ENCODE measurements around the gene CDC7.

Gene CDC7

DNA sequence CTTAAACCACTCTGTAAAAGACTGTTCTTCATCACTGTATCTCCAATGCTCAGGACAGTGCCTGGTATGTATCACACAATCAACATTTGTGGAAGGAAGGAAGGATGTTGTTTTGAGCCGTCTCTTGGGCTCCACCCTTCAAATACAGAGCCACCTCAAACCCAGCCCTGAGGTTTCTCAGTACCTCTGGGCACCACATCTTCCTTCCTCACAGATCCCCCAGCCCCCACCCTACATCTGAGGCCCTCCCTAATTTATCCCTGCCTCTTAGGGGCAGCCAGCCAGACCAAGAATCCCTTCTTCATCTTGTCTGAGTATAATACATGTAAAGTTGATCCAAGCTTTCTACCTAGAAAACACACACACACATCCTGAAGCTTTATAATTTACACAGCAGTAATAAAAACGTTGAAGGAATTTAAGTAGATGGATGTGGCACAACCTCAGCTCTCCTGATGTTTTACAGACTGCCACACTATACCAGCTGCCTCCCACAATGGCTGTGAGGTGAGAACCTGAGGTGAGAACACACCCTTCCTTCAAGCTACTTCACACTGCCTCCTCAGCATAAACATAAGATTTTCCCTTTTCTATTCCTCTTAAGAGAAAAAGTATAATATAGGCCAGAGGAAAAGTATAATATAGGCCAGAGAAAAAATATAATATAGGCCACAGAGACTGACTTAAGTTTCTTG, 48.5 kb downstream of the CDC7 start:
- no peak for DNase-seq

DNA sequence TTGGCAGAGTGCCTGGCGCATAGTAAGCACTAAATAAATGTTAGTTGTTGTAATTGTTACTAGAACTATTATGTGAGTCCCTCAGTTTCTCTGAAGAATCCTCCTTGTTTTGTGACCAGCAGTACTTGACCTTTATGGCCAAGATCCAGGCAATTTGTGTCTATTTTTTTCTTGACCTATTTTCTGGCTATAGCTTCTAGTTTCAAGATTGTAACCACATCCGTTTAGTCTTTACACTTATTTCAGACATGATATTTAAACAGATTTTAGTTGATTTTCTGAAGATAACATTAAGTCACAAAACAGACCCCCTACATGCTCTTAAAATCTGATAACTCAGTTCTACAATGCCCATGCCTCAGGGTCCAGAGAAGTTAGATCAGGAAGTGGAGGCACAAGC, 50.3 kb downstream of the CDC7 start:
- no peak for DNase-seq

DNA sequence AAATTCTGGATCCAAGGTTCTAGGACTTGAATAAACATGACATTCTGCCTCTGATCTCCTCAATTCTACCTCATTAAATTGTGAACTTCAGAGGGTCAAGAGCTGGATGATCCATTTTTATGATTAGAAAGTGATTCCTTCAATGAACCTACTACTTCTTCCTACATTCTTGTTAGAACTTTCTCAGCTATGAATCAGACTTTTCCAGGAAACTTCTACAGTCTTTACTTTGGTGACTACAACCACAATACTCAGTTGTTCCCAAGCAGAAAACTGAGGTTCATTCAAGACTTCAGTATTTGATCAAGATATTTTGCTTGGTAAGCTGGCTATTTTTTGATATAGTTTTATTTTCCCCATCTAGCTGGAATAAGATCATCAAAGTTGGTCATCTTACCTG, 51.4 kb downstream of the CDC7 start:
- no peak for DNase-seq

DNA sequence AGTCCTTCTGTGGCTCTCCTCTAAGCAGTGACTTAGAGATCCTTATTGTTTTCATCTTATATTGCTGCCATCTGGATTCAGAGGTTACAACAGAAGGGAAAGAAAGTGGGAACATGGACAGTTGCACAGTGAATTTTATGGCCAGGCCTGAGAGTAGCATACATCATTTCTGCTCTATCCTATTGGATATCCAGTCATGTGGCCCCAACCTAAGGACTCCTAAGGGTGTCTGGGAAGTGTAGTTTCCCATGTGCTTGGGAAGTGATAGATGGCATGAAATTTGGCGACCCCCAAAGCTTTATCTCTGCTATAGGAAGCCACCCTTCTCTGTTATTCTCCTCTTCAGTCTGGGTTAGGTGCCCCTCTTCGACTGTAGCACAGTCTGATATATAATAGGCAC, 51.9 kb downstream of the CDC7 start:
- no peak for DNase-seq

DNA sequence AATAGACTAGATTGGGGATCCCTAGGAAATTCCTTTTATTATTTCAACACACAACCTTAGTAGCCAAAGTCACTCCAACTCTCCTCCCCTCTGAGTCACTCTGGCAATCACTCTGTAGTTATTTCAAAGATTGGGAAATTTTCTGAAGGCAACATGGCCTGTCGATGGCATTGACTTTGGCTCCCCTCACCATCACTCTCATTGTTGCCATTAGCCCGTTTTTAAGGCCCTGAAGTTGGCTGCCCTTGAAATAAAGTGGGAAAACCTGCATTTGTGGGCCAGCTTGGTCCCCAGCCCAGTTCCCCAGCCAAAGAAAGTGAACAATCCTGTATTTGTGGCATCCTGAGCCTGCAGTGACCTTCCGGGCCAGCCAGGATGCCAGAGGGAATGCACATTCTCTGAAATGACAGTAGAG, 52.5 kb downstream of the CDC7 start:
- no peak for DNase-seq

DNA sequence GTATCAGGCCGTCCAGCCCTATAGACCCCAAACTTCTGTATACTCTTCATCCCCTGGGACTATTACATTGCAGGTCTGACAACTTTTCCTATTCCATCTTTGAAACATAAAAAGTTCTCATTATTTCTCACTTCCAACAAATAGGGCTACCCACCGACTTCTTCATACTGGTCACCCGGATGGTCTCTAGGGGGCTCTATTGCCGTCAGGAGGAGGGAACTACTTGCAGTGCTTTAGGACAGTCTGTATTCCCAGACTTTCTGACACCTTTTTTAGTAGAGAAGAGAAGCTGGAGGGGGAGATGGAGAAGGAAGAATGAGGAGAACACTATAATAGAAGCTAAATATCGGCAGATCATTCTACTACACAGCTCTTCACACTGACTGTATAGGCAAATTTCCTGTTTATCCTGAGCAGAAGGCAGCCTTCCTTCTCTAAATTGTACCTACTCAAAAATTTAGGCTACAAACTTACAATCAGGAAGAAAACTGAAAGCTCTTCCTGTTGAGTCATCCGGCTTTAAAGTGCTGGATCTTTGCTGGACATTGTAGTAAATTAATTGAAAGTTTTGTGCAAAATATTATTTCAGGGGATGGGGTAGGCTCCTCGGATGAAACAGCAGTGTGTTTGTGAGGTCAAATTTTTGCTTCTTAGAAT, 54.6 kb downstream of the CDC7 start:
- DNase-seq: no peak

DNA sequence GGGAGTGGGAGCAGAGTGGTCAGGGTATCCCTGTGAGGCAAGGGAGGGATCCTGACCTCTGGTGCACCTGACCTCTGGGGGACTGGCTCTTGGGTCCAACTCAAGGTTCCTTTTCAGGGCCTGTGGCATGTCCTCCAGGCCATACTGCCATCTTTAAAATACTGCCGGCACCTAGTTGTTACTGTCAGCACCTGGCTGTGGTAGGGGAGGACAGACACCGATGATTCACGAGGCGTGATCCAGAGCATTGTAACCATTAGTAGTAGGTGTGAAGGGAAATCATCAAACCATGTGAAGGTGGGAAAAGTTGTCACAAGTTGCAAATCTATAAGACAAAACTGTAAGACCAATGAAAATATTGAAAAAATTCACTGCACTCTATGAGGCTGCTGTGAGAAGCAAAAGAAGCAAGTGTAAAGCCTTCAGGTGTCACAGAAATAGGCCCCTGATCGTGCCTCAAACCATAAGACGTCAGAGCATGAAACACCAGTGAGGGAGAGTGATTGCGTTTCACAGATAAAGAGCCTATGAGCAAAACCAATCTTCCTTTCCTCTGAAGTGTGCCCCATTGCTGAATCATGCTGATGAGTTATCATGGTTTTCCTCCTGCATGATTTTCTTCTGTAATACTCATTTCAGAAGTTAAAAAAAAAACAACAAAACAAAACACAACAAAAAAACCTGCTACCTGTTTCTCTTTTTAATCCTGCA, 55.3 kb downstream of the CDC7 start:
- DNase-seq: no peak

DNA sequence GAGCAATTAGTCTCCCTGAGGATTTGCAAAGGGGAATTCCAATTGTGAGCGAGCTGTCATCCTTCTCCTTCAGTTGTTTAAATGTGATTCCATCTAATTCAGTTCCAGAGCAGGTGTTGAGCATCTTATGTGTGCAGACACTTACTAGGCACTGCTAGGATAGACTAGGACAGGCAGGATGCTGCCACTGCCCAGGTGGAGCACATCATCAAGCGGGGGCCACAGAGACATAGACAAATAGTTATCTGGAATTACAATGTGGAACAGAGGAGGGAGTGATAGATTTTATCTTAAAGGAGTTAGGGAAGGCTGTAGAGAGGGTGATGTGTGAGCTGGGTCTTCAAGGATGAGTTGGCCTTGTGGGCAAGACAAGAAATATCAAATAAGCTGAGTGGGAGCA, 55.9 kb downstream of the CDC7 start:
- DNase-seq: no peak

DNA sequence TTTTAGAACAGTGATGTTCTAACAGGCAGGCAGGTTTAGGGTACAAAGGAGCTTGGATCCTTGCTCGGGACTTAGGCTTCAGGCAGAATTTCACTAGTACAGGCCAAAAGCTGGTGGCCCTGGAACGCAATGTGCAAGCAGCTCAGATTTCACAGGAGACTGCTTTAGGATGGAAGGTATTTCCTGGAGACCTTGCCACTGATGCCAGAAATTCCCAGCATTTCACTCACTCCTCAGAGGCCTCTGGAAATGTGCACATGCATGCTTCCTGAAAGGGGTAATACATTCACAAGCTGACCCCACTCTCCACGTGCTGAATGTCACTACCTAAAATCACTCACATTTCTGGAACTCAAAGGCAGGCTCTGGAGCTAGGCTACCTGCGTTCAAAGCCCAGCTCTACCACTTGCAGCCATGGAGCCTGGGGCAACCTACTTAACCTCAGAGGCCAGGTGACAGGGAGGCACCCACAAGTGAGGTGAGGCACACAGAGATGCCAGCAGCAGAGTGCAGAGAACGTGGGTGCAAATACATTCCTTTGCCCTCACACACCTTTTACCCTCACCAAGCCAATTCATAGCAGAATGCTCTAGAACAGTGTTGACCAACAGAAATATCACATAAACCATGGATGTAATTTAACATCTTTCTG, 56.5 kb downstream of the CDC7 start:
- no peak for DNase-seq

DNA sequence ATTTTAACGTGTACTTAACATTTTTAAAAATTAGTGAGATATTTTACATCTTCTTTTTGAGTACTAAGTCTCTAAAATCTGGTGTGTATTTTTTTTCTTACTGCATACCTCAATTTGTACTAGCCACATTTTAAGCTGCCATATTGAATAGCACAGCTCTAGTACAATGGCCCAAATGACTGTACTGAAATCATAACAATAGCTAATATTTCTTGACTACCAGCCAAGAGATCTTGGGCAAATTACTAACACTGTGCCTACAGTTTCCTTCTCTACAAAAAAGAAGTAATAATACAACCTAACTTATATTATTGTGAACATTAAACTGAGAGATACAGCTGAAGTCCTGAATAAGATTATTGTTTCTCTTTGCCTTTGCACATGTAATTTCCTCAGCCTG, 57.2 kb downstream of the CDC7 start:
- DNase-seq: no peak

DNA sequence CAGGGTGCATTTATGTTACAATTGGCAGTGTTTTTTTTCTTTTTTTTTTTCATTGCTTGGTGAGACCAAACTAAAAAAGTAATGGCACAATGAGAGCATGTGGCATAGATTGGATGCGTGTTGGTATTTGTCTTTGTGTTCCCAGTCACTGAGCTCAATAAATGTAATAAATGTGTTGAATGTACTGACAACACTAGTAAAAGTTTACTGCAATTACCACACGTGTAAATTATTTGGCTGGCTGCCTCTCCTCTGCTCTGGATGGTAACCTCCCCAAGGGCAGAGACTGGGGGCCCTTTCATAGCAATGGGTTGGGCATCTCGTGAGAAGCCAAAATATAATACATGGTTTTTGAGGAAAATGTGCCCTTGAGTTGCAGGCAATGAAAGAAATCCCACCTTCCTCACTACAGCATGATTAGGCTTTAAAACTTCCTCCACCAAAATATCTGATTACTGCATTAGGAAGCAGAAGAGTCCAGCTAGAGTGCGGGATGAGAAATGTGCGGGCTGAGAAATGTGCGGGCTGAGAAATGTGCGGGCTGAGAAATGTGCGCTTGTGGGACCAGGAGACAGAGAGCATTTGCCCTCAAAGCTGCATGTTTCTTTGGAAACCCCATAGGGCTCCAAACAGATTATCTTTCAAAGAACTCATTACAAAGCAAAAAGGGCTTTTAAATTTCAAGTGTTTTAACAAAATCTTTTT, 58.5 kb downstream of the CDC7 start:
- DNase-seq: no peak

DNA sequence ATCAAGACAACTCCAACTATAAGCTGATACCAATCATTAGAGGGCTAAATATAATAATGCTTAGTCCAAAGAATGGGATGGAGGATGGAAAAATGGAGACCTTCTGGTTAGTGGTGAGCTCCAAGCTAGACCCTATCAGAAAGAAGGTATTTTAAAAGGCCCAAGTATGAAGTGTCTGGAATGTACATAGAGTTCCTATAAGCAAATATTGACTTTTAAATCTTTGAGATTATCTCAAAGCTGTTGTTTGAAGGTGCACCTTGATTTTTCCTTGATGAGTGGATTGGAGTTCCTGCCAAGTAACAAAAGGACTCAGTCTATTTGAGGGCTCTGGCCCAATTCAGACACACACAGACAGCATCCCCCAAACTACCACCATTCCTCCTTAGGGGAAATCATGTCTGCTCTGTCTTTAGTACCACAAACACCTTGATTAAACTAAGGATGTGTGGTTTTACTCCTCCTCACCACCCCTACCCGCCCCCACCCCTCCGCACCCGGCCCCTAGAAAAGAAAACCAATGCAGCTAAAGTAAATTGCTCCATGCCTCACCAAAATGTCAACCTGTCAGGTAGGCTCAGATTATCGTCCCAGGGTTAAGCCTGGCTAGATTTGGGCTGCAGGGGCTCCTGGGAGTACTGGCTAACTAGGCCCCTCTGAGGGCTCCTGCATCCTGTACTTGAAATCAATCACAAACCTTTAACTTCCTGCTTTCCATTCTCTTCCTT, 59.4 kb downstream of the CDC7 start:
- DNase-seq: no peak

DNA sequence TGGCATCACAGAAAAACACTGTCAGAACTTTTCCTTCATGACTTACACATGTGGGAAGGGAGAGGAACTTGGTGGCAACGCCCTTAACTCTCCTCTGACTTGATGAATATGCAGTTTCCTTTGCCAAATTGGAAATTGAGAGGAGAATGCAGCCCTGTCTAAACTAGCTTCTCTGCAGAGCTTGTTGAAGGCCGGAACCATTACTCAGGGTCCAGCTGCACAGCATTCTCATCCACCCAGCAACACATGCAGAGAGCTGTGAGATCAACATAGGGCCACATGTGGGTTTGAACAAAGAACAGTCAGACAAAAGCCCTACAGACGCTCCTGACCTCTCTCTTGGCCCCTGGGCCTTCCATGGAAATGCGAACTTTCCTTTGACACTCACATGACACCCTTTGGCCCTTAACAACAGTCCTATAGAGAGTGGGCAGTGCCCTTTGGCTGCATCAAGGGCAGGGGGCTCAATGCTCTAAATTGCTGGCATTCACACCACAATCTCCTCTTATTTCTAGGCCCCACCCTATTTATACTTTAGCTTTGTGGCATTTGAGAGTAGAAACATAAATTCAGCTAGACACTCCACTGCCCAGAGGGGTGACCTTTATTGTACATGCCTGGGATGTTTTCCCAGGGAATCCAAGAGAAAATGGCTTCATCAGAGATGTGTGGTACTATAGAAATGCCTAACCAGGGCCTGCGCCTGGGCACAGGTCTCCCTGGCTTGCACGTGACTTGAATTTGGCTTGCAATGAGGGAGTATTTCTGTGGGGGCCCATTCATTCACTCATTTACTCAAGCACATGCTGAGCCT, 64.4 kb downstream of the CDC7 start:
- DNase-seq: no peak

DNA sequence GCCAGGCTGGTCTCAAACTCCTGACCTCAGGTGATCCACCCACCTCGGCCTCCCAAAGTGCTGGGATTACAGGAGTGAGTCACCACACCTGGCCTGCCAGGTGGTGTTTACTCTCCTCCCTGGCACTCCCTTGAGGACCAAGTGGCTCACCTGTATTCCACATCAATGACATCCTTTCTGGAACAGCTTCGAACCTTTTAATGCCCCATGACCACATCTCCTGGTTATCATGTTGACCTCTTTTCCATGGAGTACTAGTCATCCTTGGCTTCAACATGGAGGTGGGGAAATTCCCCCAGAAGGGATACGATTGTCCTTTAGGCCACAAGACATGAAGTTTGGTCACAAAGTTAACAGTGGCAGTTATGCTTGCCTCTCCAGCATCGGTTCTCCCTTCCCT, 66.9 kb downstream of the CDC7 start:
- DNase-seq: no peak

DNA sequence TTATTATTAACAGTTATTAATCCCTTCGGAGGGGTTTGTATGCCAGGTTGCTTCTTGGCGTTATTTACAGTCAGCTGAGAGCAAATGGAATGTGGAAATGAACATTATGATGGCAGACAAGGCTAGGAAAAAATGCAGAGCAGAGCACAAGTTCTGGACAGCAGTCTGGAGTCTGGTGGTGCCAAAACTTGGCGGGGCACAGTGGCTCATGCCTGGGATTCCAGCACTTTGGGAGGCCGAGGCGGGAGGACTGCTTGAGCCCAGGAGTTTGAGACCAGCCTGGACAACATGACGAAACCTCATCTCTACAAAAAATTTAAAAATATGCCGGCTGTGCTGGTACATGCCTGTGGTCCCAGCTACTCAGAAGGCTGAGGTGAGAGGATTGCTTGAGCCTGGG, 67.6 kb downstream of the CDC7 start:
- DNase-seq: no peak

DNA sequence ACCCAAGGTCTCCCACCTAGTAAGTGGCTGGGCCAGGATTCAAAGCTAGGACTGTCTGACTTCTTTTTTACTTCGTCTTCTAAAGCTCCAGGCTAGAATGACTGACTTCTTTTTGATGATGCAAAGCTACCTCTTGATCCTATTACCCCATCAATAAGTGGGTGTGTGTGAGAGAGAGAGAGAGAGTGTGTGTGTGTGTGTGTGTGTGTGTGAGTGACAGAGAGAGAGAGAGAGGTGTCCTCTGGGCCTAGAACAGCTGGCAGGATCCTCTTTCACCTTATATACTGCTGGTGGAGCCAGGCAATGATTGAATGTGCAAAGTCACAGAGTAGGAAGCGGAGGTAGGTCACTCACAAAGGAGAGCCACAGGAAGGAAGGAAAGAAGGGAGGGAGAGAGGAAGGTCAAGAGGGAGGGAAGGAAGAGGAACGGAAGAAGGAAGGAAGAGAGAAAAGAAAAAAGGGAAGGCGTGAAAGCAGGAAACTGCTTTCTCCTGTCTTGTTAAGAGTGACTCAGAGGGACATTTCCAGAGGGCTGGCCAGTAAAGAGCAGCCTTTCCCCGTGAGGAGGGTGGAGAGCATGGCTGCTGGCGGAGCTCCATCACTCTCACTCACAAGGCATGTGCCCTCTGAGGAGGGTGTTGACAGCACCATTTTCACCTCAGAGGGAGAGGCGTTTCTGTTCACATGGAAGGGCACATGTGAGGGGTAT, 68.9 kb downstream of the CDC7 start:
- DNase-seq: no peak

DNA sequence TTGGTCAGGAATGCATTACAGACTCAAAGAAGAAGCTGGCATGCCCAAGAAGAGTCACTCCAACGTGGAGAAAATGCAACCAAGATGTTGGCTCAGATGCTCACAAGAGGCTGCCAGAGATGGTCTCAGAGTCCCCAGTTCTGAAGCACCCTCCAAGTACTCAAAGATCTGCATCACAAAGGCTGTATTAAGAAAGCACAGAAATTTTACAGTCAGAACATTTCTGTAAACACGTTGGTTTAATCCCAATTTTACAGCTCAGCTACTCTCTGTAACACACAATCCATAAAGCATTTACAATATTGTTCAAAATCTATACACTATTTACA, 69.4 kb downstream of the CDC7 start:
- DNase-seq: no peak

DNA sequence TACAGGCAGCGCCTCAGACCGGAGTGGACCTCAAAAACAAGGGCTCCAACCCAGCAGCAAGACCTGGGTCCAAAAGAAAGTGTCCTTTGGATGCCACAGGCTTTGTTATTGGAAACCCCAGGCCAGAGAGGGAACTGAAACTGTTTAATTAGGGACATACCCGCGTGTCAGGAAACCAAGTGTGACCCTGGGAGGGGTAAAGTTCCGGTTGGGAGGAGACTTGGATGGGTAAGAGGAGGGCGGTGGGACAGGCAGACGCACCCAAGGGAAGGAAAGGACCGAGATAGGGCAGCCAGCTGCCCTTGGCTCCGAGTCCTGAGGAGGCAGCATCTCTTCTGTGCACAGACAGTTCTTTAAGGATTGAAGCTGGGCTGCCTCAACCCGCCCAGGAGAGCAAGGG, 71.4 kb downstream of the CDC7 start:
- no peak for DNase-seq
